SJCRH30 (cell line): Measurements from ENCODE around the gene DRC3. TPM values are rescaled to one million over a fixed set of nuclear protein-coding genes. Genes with fewer than 3 reads are reported as not detected.

ENCODE experiments used
- DNase-seq, 2 experiments: peaks; one replicate each; pipeline ENCODE4 v3.0.0-alpha.2; 2015 to 2020
- H3K27ac ChIP-seq: fragments of 250-450 bp; sonication (Bioruptor Pico); 2 replicates; pipeline ENCODE4 v1.5.1; 2020; ENCODE audit warnings: mild to moderate bottlenecking, moderate library complexity
- H3K27me3 ChIP-seq: fragments of 250-450 bp; sonication (Bioruptor Pico); 2 replicates; pipeline ENCODE4 v1.5.1; 2020; ENCODE audit warnings: mild to moderate bottlenecking, moderate library complexity
- H3K36me3 ChIP-seq: fragments of 250-450 bp; sonication (Bioruptor Pico); 2 replicates; pipeline ENCODE4 v1.5.1; 2020; ENCODE audit warnings: mild to moderate bottlenecking, moderate library complexity
- H3K4me1 ChIP-seq: fragments of 250-450 bp; sonication (Bioruptor Pico); 2 replicates; pipeline ENCODE4 v1.5.1; 2020; ENCODE audit warnings: mild to moderate bottlenecking, moderate library complexity
- H3K4me3 ChIP-seq: fragments of 250-450 bp; sonication (Bioruptor Pico); 2 replicates; pipeline ENCODE4 v1.5.1; 2020; ENCODE audit warnings: mild to moderate bottlenecking, moderate library complexity
- H3K9me3 ChIP-seq: fragments of 250-450 bp; sonication (Bioruptor Pico); replicated peaks from 2 replicates; pipeline ENCODE4 v1.5.1; 2020; ENCODE audit warnings: mild to moderate bottlenecking, moderate library complexity
- total RNA-seq: library from RNA; depleted of rRNA; stranded (reverse); fragments of >200 nt; shearing (Covaris generic); gene quantifications from 2 replicates; pipeline ENCODE4 v1.2.3, GENCODE V29; 2014

Gene DRC3
- total RNA-seq, 1 experiment from 2014 or later: 0.89 TPM

DNA sequence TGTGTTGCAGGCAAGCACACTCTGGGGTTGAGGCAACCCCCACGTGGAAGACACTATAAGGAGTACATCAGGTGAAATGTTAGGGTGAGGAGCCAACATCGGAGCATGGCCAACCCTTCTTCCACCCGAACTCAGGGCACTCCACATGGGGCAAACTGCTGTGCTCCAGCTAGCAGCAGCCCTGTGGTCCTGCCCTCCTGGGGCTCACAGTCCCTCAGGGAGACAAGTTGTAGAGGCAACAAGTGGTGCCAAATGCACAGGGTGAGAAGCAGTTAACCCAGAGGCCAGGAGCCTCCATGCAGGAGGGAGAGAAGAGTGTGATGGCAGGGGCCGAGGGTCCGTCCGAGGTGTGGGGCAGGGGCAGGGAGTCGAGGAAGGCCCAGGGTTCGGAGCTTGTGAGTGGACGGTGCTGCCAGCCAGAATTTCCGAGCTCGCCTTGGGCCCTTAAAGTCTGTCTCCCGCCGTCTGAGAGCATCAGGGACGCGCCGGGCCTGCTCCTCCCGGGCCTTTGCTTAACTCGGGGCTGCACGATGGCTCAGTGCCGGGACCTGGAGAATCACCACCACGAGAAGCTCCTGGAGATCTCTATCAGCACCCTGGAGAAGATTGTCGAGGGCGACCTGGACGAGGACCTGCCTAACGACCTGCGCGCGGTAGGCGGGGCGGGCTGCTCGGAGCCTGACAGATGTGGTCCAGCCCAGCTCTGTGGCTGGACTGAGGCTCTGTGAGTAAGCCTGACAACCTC is 34.0 kb downstream of the DRC3 start:
- Histone ChIP-seq H3K27me3 (no peaks in the 10 kb centered on the region), H3K27ac (no peak overlapping the region), H3K9me3 (no peaks in the 10 kb centered on the region), H3K36me3 (no peaks in the 10 kb centered on the region; the same call in 1 of the 2 replicates), H3K4me3 (no peak overlapping the region), H3K4me1 (no peaks in the 10 kb centered on the region; the same call in 1 of the 2 replicates)
- DNase-seq: no peak

DNA sequence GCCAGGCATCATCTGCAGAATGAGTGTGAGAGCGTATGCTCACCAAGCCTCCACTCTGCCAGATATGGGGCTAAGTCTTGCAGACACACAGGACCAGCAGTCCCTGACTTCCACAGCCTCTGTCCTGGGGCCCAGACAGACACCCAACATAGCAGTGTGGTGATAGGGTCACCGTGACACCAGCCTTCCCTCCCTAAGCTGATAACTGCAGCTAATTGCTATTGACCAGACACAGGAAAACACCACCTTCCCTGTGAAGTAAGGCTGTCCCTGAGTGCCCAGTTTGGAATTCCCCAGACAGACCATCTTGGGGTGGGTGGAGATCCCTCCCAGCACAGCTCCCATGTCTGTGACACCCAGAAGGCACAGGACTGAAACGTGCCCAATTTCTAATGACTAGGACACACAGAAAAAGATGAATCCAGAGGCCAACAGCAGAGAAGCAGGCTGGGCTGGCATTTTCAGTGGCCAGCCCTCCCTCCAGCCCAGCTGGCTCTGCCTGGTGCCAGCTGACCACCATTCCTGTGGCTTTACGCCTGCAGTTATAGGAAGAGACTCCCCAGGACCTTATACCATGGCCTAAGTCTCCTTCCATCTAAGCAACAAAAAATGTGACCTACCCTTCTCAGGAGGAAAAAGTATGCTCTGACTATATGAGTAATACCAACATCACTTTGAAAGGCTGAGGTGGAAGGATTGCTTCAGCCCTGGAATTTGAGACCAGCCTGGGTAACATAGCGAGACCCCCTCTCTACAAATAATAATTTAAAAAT is 36.0 kb downstream of the DRC3 start:
- Histone ChIP-seq H3K4me3 (no peak overlapping the region), H3K27ac (no peak overlapping the region), H3K4me1 (no peaks in the 10 kb centered on the region; the same call in 1 of the 2 replicates), H3K36me3 (no peaks in the 10 kb centered on the region; the same call in 1 of the 2 replicates), H3K9me3 (no peaks in the 10 kb centered on the region), H3K27me3 (no peaks in the 10 kb centered on the region)
- peak; percentile 56 to 58 for DNase-seq

DNA sequence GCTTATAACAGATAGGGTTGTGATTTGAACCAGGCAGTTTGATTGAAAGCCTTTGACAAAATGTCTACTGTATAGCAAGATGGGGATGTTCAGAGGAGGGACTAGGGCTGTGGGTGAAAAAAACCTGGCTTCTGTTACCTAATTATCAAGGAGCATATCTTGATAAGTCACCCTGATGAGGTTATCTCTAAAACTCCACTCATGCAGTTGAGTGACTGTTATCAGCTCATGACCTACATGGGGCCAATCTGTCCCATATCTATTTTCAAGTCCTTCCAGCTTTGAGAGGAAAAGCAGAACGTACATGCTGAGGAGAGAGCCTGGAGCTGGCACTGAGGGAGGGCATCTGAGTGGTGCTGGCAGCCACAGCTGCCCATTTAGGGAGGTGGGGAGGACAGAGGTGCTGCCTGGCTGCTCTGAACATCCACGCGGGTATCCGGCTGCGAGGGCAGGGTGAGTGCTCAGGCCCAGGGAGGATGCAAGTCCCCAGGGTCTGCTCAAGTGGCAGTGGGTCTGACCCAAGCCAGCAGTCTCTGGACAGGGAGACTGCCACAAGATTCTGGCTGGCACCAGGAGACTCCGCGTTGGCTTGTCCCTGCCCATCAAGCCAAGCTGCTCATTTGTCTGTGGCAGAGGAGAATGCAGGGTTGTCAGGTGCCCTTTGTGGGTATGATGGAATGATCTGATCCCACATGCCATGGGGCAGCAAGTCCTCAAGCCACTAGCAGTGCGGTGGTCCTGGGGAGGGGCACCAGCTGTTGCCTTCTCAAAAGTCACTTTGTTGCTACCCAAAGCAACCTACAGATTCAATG is 37.2 kb downstream of the DRC3 start:
- Histone ChIP-seq H3K27ac (no peak overlapping the region), H3K36me3 (no peaks in the 10 kb centered on the region; the same call in 1 of the 2 replicates), H3K27me3 (no peaks in the 10 kb centered on the region), H3K9me3 (no peaks in the 10 kb centered on the region), H3K4me1 (no peaks in the 10 kb centered on the region; the same call in 1 of the 2 replicates), H3K4me3 (no peak overlapping the region)
- no peak for DNase-seq

DNA sequence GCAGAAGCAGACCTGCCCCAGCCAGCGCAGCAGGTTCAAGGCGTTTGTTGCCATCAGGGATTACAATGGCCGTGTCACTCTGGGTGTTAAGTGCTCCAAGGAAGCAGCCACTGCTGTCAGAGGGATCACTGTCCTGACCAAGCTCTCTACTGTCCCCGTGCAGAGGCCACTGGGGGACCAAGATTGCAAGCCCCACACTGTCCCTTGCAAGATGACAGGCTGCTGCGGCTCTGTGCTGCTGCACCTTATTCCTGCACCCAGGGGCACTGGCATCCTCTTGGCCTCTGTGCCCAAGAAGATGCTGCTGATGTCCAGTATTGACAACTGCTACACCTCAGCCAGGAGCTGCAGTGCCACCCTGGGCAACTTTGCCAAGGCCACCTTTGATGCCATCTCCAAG is 38.6 kb downstream of the DRC3 start:
- no peaks in the 10 kb centered on the region for H3K9me3 ChIP-seq
- no peaks in the 10 kb centered on the region for H3K27me3 ChIP-seq
- H3K4me3 ChIP-seq: no peak overlapping the region
- peaks cover 2% of the 10 kb centered on the region; the same call in 1 of the 2 replicates for H3K36me3 ChIP-seq
- no peak for DNase-seq
- H3K4me1 ChIP-seq: no peaks in the 10 kb centered on the region; the same call in 1 of the 2 replicates
- H3K27ac ChIP-seq: no peak overlapping the region

DNA sequence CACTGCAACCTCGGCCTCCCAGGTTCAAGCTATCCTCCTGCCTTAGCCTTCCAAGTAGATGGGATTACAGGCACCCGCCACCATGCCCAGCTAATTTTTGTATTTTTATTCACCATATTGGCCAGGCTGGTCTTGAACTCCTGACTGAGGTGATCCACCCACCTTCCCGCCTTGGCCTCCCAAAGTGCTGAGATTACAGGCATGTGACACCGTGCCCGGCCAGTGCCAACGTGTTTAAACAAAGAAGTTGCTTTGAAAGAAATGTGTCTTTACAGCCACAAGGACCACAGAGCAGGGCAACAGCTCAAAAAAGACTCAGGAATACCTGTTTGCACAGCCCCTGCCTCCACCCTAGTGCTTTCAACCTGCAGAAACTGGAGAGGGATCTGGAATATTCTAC is 41.3 kb downstream of the DRC3 start:
- H3K9me3 ChIP-seq: no peaks in the 10 kb centered on the region
- no peak for DNase-seq
- H3K27me3 ChIP-seq: no peaks in the 10 kb centered on the region
- no peak overlapping the region for H3K27ac ChIP-seq
- no peaks in the 10 kb centered on the region; the same call in 1 of the 2 replicates for H3K4me1 ChIP-seq
- peaks cover 2% of the 10 kb centered on the region; the same call in 1 of the 2 replicates for H3K36me3 ChIP-seq
- no peak overlapping the region for H3K4me3 ChIP-seq

DNA sequence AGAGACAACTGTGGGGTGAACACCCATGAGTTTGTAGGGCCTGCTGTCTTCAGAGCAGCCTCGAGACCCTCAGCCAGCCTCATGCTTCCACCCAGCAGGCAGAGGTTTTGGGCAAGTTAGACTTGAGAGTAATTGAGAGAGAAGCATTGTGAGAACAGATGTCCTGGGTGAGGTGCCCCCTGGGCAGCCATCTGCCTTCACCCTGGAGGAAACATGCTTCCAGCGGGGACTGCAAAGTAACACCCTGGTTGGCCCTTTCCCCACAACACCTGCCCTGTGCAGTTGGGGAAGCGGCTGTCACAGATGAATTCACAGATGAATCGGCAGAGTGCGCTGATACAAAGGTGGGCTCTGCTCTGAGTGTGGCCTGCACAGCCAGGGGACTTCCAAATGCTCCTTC is 42.9 kb downstream of the DRC3 start:
- Histone ChIP-seq H3K27ac (no peak overlapping the region), H3K36me3 (peaks cover 2% of the 10 kb centered on the region; the same call in 1 of the 2 replicates), H3K4me1 (no peaks in the 10 kb centered on the region), H3K4me3 (no peak overlapping the region), H3K27me3 (no peaks in the 10 kb centered on the region), H3K9me3 (no peaks in the 10 kb centered on the region)
- no peak for DNase-seq

DNA sequence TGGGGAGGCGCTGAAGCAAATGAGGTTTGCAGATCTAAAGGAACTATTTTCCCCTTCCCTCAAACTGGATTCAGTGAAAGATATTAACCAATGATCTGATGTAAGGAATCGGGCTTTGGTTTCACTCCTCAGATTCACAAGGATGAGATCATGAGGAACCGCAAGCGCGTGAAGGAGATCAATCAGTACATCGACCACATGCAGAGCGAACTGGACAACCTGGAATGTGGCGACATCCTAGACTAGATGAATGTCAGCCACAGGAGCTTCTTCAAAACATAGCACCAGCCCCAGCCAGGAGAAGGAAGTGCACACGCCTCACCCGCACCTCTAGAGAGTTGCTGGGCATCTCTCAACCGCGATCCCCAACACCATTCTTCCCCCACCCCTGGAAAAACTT is 43.8 kb downstream of the DRC3 start:
- H3K4me1 ChIP-seq: no peaks in the 10 kb centered on the region
- no peaks in the 10 kb centered on the region for H3K27me3 ChIP-seq
- H3K36me3 ChIP-seq: peaks cover 2% of the 10 kb centered on the region; the same call in 1 of the 2 replicates
- no peaks in the 10 kb centered on the region for H3K9me3 ChIP-seq
- H3K4me3 ChIP-seq: no peak overlapping the region
- DNase-seq: no peak
- H3K27ac ChIP-seq: no peak overlapping the region

DNA sequence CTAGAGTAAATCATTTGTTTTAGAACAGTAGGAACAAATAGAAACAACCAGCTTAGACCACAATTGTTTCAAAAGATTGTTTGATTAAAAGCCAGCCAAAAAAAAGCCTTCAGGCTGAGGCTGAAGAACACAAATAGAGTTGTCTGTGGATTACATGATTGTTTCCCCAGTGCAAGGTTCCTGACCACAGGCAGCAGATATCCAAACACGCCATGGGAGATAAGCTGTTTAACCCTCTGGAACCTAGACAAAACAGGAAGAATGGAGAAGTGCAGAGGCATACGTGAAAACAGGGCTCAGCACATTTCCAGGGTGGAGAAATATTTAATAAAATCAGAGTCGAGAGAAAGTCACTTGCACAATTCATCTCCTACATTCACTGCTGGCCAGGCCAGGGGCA is 45.3 kb downstream of the DRC3 start:
- peaks cover 2% of the 10 kb centered on the region; the same call in 1 of the 2 replicates for H3K36me3 ChIP-seq
- no peak for DNase-seq
- H3K27ac ChIP-seq: no peak overlapping the region
- H3K4me1 ChIP-seq: no peaks in the 10 kb centered on the region
- no peaks in the 10 kb centered on the region for H3K9me3 ChIP-seq
- no peak overlapping the region for H3K4me3 ChIP-seq
- no peaks in the 10 kb centered on the region for H3K27me3 ChIP-seq

DNA sequence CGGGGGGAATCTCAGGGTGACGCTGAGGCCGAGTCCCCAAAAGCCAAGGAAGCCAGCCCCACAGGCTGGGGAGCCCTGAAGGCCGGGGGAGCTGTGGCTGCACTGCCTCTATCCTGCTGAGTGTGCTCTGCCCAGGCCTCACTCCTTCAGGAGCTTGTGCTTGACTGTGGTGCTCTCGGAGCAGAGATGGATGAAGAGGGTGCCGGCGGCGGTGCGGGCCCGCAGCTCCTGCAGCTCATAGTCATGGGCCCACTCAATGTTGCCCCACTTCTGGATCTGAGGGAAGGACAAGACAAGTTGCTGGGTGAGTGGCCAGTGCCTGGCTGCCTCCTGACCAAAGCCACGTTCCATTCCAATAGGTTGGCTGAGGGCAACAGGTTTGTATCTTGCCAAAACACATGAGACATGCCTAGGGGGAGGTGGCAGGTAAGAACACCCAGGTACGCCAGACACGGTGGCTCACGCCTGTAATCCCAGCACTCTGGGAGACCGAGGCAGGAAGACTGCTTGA is 45.8 kb downstream of the DRC3 start:
- H3K9me3 ChIP-seq: no peaks in the 10 kb centered on the region
- no peak overlapping the region for H3K27ac ChIP-seq
- H3K4me3 ChIP-seq: no peak overlapping the region
- H3K36me3 ChIP-seq: peaks cover 2% of the 10 kb centered on the region; the same call in 1 of the 2 replicates
- no peaks in the 10 kb centered on the region for H3K27me3 ChIP-seq
- H3K4me1 ChIP-seq: no peaks in the 10 kb centered on the region
- DNase-seq: no peak

DNA sequence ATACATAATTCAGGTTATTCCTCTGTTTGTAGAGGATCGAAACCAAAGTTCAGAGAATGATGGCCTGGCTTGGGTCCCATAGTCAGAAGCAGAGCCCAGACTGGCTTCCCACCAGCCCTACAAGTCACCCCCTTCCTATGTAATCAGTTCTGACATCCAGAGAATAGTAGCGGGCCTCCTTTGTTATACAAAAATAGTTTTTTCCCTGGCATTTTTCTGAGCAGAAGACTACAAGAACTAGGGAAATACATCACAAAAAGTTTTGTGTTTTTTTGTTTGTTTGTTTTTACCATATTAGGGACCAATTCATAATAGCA is 47.1 kb downstream of the DRC3 start:
- H3K36me3 ChIP-seq: peaks cover 2% of the 10 kb centered on the region; the same call in 1 of the 2 replicates
- H3K4me3 ChIP-seq: no peak overlapping the region
- H3K27me3 ChIP-seq: no peaks in the 10 kb centered on the region
- H3K4me1 ChIP-seq: no peaks in the 10 kb centered on the region
- DNase-seq: no peak
- no peaks in the 10 kb centered on the region for H3K9me3 ChIP-seq
- no peak overlapping the region for H3K27ac ChIP-seq

DNA sequence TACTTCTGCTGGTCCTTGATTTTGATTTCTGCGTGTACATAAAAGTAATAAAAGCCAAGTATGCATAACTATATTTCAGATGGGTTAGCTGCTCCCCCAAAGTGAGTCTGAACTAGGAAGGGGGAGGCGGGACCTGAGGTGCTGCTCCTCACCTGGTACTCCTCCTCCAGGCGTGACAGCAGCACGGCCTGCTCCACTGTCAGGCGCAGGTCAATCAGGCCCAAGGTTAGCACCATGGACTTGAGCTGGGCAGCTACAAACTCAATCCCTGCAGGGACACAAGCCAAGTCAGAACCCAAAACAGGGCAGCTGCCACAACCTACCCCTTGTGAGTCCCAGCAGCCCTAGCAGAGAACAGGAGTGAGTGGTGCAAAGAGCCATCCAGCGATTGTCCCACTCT is 48.3 kb downstream of the DRC3 start:
- H3K4me1 ChIP-seq: no peaks in the 10 kb centered on the region
- H3K27ac ChIP-seq: no peak overlapping the region
- H3K27me3 ChIP-seq: no peaks in the 10 kb centered on the region
- no peaks in the 10 kb centered on the region for H3K9me3 ChIP-seq
- DNase-seq: no peak
- no peak overlapping the region for H3K4me3 ChIP-seq
- peaks cover under 1% of the 10 kb centered on the region; the same call in 1 of the 2 replicates for H3K36me3 ChIP-seq

DNA sequence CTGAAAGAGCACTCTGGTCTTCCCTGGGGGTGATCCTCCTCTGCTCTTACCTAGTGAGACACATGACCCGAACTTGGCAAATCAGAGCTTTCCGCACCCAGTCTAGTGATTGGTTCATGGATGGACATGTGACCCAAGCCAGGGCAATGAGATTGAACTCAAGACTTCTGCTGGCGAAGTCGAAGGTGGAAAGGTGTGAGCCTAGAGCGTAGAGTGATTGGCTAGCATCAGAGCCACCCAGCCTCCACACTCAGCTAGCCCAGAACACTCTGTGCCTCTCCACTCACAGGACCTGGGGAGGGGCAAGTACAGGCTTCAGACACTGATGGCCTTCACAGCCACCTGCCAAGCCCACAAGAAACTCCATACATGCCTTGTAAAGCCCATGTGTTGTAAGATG is 48.7 kb downstream of the DRC3 start:
- Histone ChIP-seq H3K27ac (no peak overlapping the region), H3K4me1 (no peaks in the 10 kb centered on the region), H3K4me3 (no peak overlapping the region), H3K36me3 (no peaks in the 10 kb centered on the region; the same call in 1 of the 2 replicates), H3K9me3 (no peaks in the 10 kb centered on the region), H3K27me3 (no peaks in the 10 kb centered on the region)
- no peak for DNase-seq

DNA sequence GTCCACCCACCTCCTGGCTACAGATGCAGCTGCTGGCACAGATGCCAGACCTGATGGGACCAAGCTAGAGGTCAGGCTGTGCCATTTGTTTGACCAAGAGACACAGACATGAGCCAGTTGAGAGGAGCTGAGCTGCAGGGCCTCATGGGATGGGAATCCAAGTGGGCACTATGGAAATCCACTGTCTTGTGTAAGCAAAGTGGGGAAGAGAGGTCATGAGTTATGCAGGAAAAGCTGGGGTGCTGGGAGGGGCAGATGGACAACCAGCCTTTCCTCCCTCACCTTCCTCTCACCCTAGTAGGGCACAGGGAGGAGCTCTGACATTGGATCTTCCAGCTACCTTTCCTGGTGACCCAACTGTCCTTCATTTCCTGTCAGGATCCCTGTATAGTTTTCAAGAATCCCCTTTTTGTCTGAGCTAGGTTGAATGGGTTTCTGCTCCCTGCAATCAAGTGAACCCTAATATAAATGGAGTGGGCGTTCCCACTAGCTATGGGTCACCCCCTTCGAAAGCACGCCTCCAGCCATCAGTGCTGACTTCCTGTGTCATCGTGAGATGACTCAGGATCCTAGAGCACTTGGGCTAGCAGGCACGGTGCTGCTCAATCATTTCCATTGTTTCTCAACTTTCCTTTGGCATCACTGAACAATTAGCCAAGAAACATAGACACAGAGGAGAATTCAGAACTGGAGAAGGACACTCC is 52.7 kb downstream of the DRC3 start:
- Histone ChIP-seq H3K36me3 (no peaks in the 10 kb centered on the region; the same call in 1 of the 2 replicates), H3K9me3 (no peaks in the 10 kb centered on the region), H3K4me1 (no peaks in the 10 kb centered on the region), H3K27ac (no peak overlapping the region), H3K4me3 (no peak overlapping the region), H3K27me3 (no peaks in the 10 kb centered on the region)
- DNase-seq: no peak
